ENCODE measurements around the gene ERN1.

DNA sequence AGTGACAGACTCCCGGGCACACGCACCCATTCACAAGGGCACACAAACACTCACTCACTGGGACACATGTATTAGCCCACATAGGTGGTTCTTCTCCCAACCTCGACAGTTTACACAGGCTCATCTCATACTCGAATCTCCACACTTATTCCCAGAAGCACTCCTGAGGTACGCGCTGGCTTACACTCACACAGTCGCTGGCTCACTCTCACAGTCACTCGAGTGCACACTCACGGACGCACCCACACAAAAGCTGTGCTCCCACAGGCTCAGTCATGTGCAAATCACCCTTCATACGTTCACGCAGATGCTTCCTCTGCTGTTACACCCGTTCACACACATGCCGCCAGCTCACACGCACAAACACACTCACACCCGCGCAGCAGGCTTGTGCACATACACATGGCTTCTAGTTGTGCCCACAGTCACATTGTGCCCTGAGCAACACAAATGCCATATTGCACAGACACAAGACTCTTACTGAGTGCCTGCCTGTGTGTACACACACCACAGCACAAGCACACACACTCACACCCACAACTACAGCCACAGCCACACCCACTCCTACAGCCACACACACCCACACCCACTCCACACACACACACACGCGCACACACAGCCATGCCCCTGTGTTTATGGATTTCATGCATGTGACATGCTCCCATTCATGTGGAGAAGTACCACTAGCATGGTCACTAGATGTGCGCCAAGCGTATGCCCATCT is 140.2 kb downstream of the ERN1 start:
- TF ChIP-seq CTCF (IDR thresholded peaks at IDR 0.05; ENCODE audit: insufficient read depth, low read length) (no peak), GABPA (IDR thresholded peaks at IDR 0.05; ENCODE audit: low read depth) (no peak)

Measured in HL-60 (cell line).